ENCODE results near the gene CEACAM6. TPM values are rescaled to one million over a fixed set of nuclear protein-coding genes. Genes with fewer than 3 reads are reported as not detected.
"Not testable (repeated sequence)": the region's sequence is repeated elsewhere in the genome, so short reads cannot be mapped to it uniquely, and the experiment has no call there.

Gene CEACAM6
- total RNA-seq, 1 experiment from 2014 or later: 0.37 TPM

DNA sequence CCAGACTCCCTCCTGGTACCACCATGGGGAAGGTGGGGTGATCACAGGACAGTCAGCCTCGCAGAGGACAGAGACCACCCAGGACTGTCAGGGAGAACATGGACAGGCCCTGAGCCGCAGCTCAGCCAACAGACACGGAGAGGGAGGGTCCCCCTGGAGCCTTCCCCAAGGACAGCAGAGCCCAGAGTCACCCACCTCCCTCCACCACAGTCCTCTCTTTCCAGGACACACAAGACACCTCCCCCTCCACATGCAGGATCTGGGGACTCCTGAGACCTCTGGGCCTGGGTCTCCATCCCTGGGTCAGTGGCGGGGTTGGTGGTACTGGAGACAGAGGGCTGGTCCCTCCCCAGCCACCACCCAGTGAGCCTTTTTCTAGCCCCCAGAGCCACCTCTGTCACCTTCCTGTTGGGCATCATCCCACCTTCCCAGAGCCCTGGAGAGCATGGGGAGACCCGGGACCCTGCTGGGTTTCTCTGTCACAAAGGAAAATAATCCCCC lies 47.4 kb upstream of the CEACAM6 start (continued):
- TF ChIP-seq GTF2I (CRISPR knock-in tag; conservative IDR thresholded peaks at IDR 0.05) (no peak), CREB1 (CRISPR knock-in tag; IDR thresholded peaks at IDR 0.05) (no peak), AR (CRISPR knock-in tag; IDR thresholded peaks at IDR 0.05) (no peak), TCF7 (CRISPR knock-in tag; IDR thresholded peaks at IDR 0.05; ENCODE audit: low read depth) (no peak)

- Mint-ChIP-seq H3K4me3 (no peak within 1 kb of the TSS), H3K36me3 (no peaks in the 10 kb centered on the region), H3K27me3 (ENCODE audit: low read depth) (peaks cover 28% of the 10 kb centered on the region), H3K27ac (no peak within 1 kb of the TSS), H3K4me1 (0 out of 2 replicates have a peak, but pooled peaks cover 2% of the 10 kb centered on the region), H3K9me3 (no peaks in the 10 kb centered on the region)
- no peak for ATAC-seq
- POLR2A ChIA-PET: no interaction called here
- CTCF ChIA-PET: interaction anchor here (1.1 kb wide), 1 partner anchor 45 kb away, joined by 7 read pairs; no protein-coding TSS in a partner anchor
- no peak for TF ChIP-seq CREM (CRISPR knock-in tag; IDR thresholded peaks at IDR 0.05)
- no peak for TF ChIP-seq GABPB1 (CRISPR knock-in tag; IDR thresholded peaks at IDR 0.05)
- DNase-seq (ENCODE audit: low spot score): peak; percentile 4
Observed at GRCh38 chr19:41708481-41708880, 46.8 kb upstream of the CEACAM6 start, which contains the start of gene CEACAM5. CEACAM5 (plus strand) TSS chr19:41708626; CDS start chr19:41708732, 106 bp downstream.

DNA sequence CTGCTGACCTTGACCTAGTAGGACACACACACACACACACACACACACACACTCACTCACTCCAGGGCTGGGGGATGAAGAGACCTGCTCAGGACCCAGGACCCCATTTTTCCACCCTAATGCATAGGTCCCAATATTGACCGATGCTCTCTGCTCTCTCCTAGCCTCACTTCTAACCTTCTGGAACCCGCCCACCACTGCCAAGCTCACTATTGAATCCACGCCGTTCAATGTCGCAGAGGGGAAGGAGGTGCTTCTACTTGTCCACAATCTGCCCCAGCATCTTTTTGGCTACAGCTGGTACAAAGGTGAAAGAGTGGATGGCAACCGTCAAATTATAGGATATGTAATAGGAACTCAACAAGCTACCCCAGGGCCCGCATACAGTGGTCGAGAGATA lies 45.8 kb upstream of the CEACAM6 start:
- H3K4me3 Mint-ChIP-seq; H3K27ac Mint-ChIP-seq; DNase-seq (ENCODE audit: low spot score); H3K36me3 Mint-ChIP-seq; H3K9me3 Mint-ChIP-seq; ATAC-seq; POLR2A ChIA-PET; H3K4me1 Mint-ChIP-seq: not testable (repeated sequence)
- CTCF ChIA-PET: interaction anchor here (2.0 kb wide), 1 partner anchor 8 kb away, joined by 7 read pairs; no protein-coding TSS in a partner anchor
- peaks cover 33% of the 10 kb centered on the region for H3K27me3 Mint-ChIP-seq (ENCODE audit: low read depth)

DNA sequence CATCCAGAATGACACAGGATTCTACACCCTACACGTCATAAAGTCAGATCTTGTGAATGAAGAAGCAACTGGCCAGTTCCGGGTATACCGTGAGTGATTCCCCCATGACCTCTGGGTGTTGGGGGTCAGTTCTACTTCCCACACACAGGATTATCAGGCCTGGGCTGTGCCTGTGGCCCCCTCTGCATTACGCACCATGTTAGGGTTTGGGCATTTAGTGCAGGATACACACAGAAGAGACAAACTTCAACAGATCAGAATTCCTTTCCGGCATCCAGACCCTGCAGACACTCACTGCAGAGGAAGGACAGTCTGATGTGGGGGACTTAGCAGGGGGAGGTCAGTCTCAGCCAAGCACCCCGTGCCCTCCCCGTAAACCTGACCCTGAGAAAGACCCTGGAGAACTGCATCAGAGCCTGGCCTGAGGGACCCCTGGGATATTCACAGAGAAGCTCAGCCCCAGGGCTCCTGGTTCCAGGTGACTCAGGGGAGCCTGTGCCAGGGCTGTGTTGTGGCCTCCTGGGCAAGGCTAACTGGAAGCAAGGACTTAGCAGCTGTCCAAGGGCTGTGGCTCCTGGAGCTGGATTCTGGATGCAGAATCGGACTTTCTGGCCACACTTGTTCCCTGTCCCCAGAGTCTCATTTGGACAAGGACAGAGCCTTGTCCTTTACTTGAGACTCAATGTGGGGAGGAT lies 45.2 kb upstream of the CEACAM6 start:
- H3K27ac Mint-ChIP-seq: no peak overlapping the region
- H3K27me3 Mint-ChIP-seq (ENCODE audit: low read depth): peaks cover 31% of the 10 kb centered on the region
- ATAC-seq: no peak
- POLR2A ChIA-PET: no interaction called here
- H3K9me3 Mint-ChIP-seq: no peaks in the 10 kb centered on the region
- H3K4me1 Mint-ChIP-seq: 0 out of 2 replicates have a peak, but pooled peaks cover 2% of the 10 kb centered on the region
- H3K36me3 Mint-ChIP-seq: no peaks in the 10 kb centered on the region
- H3K4me3 Mint-ChIP-seq: no peak overlapping the region
- no peak for DNase-seq (ENCODE audit: low spot score)
- CTCF ChIA-PET: interaction anchor here (1.1 to 2.0 kb wide), 5 partner anchors 9 to 139 kb away, joined by 3 to 7 read pairs (median 4); no protein-coding TSS in a partner anchor
- TF ChIP-seq, protein P1, sequence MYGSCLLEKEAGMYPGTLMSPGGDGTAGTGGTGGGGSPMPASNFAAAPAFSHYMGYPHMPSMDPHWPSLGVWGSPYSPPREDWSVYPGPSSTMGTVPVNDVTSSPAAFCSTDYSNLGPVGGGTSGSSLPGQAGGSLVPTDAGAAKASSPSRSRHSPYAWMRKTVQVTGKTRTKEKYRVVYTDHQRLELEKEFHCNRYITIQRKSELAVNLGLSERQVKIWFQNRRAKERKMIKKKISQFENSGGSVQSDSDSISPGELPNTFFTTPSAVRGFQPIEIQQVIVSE (CRISPR knock-in tag; IDR thresholded peaks at IDR 0.05; ENCODE audit: borderline replicate concordance): no peak
- no peak for TF ChIP-seq ZNF232 (CRISPR knock-in tag; IDR thresholded peaks at IDR 0.05)
- TF ChIP-seq NFYB (CRISPR knock-in tag; conservative IDR thresholded peaks at IDR 0.05; ENCODE audit: low read depth): no peak
- no peak for TF ChIP-seq ZNF138 (CRISPR knock-in tag; conservative IDR thresholded peaks at IDR 0.05)
- TF ChIP-seq, protein P2, sequence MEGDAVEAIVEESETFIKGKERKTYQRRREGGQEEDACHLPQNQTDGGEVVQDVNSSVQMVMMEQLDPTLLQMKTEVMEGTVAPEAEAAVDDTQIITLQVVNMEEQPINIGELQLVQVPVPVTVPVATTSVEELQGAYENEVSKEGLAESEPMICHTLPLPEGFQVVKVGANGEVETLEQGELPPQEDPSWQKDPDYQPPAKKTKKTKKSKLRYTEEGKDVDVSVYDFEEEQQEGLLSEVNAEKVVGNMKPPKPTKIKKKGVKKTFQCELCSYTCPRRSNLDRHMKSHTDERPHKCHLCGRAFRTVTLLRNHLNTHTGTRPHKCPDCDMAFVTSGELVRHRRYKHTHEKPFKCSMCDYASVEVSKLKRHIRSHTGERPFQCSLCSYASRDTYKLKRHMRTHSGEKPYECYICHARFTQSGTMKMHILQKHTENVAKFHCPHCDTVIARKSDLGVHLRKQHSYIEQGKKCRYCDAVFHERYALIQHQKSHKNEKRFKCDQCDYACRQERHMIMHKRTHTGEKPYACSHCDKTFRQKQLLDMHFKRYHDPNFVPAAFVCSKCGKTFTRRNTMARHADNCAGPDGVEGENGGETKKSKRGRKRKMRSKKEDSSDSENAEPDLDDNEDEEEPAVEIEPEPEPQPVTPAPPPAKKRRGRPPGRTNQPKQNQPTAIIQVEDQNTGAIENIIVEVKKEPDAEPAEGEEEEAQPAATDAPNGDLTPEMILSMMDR (IDR thresholded peaks at IDR 0.05): no peak
- no peak for TF ChIP-seq SOX15 (CRISPR knock-in tag; IDR thresholded peaks at IDR 0.05)
- no peak for TF ChIP-seq CREB1 (CRISPR knock-in tag; IDR thresholded peaks at IDR 0.05)
- TF ChIP-seq ZNF532 (CRISPR knock-in tag; IDR thresholded peaks at IDR 0.05; ENCODE audit: borderline replicate concordance): no peak
- no peak for TF ChIP-seq PREB (CRISPR knock-in tag; IDR thresholded peaks at IDR 0.05; ENCODE audit: borderline replicate concordance)
- TF ChIP-seq, protein P3, sequence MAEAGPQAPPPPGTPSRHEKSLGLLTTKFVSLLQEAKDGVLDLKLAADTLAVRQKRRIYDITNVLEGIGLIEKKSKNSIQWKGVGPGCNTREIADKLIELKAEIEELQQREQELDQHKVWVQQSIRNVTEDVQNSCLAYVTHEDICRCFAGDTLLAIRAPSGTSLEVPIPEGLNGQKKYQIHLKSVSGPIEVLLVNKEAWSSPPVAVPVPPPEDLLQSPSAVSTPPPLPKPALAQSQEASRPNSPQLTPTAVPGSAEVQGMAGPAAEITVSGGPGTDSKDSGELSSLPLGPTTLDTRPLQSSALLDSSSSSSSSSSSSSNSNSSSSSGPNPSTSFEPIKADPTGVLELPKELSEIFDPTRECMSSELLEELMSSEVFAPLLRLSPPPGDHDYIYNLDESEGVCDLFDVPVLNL (CRISPR knock-in tag; IDR thresholded peaks at IDR 0.05; ENCODE audit: borderline replicate concordance, low read depth): no peak
- no peak for TF ChIP-seq MAX (CRISPR knock-in tag; IDR thresholded peaks at IDR 0.05)
